Measurements from ENCODE around the gene CYSRT1.

The CYSRT1 gene

GRCh38 chr9:137191245-137191644 is 33.7 kb upstream of the CYSRT1 start:
- no peak for DNase-seq

DNA sequence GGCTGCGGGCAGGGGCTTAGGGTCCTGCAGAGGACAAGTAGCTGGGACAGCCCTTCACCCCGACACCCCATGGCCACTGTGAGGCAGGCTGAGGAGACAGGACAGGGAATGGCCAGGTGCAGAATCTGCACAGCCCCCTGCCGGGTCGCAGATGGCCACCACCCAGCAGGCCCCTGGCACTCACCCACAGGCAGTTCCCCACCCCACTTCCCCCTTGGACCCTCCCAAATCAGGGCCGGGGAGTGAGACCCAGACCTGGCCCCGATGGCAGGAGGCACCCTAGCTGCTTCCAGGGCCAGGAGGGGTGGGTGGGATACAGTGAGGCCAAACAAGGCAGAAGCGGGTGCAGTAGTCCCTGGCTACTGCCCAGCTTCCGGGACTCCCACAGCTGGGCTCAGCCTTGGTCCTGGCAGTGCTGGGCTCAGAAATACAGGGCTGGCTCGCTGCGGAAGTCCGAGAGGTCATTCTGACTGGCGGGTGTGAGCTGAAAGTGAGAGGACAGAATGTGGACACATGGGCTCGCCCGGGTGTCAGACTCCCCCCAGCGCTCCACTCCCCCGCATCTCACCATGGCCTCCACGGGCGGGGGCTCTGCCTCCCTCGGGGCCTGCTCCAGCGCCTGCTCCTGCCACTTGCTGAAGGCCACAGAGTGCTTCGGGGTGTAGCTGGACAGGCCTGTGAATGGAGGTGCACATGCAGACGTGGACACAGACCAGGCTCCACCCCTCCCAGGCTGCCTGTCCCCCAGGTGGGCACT is 33.1 kb upstream of the CYSRT1 start:
- no peak for DNase-seq

DNA sequence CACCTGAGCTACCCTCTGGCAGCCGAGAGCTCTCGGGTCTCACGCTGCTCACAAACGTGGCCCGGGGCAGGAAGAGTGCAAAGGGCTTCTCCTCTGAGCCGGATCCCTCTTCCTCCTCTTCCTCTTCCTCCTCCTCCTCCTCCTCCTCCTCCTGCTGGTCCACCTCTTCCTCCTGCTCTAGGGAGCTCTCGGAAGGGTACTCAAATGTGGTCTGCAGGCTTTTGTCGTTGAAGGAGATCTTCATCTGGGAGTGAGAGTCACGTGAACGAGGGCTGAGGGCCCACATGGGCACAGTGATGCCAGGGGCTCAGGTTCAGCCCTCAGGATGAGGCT is 32.6 kb upstream of the CYSRT1 start:
- DNase-seq, result no peak

DNA sequence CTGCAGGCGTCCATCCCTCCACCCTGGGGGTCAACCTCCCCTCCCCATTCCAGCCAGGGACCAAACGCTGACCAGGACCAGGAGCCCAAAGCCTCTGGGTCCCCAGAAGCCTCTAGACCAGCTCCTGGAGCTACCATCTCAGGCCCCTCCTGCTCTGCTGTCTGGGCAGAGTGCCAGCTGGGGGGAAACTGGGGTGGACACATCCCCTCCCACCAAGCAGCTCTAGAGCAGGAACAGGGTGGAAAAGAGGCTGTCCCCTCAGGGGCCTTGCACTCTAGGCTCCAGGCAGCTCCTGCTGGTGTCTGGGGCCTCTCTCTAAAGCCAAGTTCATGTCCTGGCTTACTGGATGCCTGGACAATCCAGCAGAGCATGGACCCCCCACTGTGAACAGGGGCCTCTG is 32.1 kb upstream of the CYSRT1 start:
- DNase-seq, result no peak

DNA sequence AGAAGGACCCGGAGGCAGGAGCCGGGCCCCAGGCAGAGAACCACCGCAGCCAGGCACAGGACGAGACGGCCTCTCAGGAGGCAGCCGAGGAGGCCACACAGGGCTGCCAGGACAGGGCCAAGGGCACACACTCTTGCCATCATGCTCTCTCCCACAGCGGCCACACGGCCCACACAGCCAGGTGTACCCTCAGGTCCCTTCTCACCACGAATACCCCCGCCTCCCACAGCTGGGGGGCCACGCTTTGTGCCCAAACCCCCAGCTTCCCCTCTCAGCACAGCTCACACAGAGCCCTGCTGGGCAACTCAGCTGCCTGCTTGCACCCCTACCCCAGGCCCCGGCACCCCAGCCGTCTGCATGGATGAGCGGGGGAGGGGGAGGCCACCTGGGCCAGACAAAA is 31.2 kb upstream of the CYSRT1 start:
- no peak for DNase-seq

DNA sequence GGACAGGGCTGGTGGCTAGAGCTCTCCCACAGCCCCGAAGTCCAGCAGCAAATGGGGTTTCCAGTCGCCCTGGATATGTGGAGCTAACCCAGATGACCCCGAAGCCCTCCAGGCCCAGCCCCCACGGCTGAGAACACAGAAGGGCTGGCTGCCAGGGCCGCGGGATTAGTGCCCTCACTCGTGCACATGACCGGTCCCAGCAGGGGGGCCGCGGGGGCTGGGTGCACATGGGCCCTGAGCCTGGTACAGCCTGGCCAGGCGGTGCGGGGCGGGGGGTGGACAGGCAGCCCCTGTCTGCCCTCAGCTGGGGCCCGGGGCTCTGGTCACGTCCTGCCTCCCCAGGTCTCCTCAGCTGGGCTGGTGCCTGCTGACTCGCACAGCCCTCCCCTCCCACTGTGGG is 30.6 kb upstream of the CYSRT1 start:
- no peak for DNase-seq

DNA sequence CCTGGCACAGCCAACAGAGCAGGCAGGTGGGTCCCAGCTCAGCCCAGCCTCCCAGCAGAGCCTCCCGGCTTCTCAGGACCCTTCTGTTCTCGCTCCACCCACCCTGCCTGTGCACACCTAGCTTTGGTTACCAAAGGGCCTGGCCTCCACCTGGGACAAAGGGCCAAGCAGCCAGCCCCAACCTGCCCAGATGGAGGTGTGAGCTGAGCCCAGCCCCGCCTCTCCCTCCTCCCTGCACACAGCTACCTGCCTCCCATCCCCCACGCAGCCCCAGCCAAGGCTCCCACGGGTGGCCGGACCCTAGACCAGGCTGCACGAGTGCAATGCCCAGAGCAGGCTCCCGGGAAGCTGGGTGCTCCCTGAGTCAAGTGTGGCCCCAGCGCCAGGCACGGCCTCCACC is 30.1 kb upstream of the CYSRT1 start:
- DNase-seq, result no peak

GRCh38 chr9:137195525-137196220 is 29.3 kb upstream of the CYSRT1 start:
- peak; percentile 50 for DNase-seq

DNA sequence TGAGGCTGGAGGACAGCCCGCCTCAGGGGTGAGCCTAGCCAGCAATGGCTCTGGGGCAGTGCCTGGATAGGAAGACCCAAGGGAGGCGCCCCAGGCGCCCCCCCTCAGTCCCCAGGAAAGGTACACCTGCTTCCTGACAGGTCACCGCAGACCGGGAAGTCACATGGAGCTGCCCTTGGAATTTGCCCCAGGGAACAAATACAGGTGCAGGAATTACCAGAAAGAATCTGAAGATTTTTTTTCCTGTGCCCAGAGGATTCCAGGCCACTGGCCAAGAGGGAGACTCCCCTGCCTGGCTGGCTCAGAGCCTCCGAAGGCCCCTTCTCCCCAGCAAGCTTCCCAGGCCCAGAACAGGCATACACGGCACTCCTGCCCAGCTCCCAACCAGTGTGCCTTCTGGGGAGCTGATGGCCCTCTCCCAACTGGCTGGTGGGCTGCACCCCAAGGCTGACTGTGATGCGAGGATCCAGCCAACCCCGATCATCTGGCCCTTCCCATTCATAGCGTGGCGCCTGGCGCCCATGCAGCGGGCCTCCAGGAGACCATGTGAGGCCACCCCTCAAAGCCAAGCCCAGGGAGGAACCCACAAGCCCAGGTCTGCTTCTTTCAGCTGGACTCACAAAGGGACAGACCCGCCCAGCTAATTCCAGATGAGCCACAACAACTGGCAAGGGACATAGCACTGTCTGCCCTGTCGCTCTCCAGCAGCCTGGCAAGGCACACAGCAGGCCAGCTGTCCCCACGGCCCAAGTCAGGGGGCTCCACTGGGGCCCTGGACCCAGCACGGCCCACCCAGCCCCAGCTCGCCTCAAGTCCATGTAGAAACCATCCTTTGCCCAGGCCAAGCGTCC is 26.7 kb upstream of the CYSRT1 start:
- no peak for DNase-seq

DNA sequence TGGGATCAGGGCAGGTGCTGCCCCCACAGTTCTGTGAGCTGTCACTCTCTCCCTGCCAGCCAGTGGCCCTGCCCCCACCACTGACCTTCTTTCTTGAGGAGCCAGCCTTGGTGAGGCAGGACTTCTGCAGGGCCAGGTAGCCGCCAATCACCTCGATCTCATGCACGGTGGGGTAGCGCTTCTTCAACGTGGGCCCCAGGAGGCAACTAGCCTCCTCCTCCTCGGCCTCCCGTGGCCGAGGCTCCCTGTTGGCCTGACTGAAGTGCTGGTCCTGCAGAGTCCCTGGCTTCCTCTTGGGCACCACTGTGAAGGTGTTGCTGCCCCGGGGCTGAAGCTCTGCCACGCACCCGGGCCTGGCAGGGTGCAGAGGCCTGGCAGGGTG is 26.1 kb upstream of the CYSRT1 start:
- DNase-seq, result no peak

- DNase-seq, result no peak
Measured at GRCh38 chr9:137199411-137200121, 25.4 kb upstream of the CYSRT1 start.

DNA sequence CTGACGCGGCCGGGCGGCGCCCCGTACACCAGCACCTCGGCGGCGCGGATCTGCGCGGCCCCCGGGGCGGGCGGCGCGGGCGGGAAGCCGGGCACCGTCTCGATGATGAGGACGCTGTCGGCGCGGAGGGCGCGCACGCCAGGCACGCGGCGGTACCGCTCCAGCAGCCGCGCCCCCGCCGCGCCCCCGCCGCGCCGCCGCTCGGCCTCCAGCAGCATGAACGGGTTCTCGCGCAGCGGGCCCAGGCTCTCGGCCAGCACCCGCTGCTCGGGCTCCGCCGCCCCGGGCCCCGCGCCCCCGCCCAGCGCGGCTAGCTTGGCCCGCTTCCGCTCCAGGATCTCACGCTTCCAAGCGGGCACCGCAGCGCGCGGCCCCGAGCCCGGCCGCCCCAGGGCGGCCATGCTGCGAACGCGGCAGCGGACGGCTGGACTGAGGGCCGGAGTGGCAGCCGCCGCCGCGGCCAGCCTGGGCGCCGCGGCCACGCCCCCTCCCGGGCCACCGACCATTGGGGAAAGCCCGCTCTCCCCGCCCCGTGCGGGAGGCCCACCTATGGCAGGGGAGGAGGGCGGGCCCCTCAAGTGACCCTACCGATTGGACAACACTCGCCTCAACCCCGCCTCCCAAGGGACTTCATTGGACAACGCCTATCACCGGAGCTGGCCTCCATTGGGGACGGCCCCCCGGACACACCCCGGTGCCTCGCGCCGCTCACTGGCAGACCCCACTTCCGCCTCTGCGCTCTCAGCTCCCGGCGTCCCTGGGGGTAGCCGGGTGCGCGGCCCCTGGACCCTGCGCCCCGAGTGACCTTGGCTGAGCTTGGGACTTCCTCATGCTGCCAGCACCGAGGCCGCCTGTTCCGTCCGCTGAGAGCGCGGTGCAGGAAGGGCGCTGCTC is 24.4 kb upstream of the CYSRT1 start, which contains the start of gene TPRN:
Gene TPRN, minus strand, starts transcription at position 431 of the 894 bp plus-strand sequence. Its CDS starts 30 bp downstream, at position 401.
- DNase-seq, result peak; percentile 99

DNA sequence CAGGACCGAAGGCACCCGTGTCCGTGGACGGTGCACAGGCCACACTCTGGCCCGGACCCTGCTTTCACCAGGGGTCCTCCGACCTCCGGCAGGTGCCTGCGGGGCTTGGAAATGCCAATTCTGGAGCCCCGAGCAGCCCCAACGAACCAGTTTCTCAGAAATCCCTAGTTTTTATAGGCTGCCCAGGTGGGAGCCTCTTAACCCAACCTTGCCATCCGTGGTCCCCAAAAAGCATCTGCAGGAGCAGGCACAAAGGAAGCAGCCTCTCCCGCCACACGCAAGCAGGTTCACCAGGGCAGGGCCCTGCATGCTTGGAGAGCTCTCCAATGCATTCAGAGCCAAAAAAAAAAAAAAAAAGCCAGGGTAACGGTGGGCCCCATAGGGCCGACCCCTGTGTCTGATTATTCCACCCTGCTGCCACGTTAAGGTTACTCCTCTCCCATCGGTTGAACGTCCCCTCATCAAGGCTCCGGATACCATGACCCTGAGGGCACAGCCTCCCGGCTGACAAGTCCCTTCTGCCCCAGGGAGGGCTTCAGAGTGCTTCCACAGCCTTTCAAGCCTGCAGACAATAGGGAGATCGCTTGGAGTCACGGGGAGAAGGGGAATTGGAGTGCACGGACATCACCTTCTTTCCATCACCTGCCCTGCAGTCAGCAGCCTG is 23.6 kb upstream of the CYSRT1 start:
- no peak for DNase-seq

DNA sequence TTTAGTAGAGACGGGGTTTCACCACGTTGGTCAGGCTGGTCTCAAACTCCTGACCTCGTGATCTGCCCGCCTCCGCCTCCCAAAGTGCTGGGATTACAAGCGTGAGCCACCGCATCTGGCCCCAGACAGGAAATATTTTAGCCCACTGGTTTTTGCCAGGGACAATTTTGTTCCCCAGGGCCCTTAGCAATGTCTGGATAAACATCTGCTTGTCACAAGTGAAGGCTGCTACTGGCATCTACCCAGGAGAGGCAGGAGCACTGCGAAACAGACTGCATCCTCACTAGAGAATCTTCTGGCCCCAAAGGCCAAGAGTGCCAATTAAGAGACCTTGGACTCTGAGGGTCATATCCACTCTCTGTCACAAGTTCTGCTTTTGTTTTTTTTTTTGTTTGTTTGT is 22.0 kb upstream of the CYSRT1 start:
- DNase-seq, result no peak

DNA sequence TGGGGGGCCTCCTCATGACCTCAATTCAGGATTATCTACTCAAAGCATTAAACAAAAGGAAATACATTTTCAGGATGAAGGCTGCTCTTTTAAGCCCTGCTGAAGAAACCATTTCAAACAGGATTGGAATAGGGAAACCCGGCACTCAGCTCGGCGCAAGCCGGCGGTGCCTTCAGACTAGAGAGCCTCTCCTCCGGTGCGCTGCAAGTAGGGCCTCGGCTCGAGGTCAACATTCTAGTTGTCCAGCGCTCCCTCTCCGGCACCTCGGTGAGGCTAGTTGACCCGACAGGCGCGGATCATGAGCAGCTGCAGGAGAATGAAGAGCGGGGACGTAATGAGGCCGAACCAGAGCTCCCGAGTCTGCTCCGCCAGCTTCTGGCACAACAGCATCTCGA is 20.2 kb upstream of the CYSRT1 start:
- DNase-seq, result no peak

DNA sequence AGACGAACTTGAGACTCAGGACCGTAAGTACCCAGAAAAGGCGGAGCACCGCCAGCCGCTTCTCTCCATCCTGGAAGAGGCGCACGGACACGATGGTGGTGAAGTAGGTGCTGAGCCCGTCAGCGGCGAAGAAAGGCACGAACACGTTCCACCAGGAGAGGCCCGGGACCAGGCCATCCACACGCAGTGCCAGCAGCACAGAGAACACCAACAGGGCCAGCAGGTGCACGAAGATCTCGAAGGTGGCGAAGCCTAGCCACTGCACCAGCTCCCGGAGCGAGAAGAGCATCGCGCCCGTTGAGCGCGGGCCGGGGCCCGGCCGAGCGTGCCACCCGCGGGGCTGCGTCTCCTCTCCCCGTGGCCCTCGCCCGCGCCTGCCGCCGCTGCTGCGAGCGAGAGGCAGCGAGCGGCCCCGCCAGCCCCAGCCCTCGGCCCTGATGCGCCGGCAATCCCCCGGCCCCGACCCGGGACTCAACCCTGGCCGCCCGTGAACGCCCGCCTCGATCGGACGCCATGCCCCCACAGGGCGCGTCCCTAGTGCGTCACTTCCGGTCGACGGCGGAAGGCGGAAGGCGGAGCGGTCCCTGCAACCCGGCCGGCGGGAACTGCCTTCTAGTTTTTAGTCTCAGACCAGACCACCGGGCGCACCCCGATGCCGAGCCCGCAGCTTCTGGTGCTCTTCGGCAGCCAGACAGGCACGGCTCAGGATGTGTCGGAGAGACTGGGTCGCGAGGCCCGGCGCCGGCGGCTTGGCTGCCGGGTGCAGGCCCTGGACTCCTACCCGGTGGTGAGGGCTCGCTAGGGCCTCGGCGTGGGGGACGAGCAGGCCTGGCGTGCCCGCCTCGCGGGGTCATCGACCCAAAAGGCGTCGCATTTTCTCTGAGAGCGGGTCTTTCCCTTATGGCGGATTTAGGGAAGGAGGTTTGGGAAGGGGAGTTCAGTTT is 19.6 kb upstream of the CYSRT1 start, which contains the start of the genes NDOR1 and TMEM203:
Gene NDOR1, plus strand, starts transcription at position 575 of the 944 bp plus-strand sequence. Its CDS starts 78 bp downstream, at position 653.
Gene TMEM203, minus strand, starts transcription at position 523 of the 944 bp plus-strand sequence. Its CDS starts 234 bp downstream, at position 289.
- DNase-seq, result peak; percentile 45

- no peak for DNase-seq
Measured at GRCh38 chr9:137206602-137207001, 18.4 kb upstream of the CYSRT1 start.

GRCh38 chr9:137211532-137211931 is 13.4 kb upstream of the CYSRT1 start:
- DNase-seq, result no peak

DNA sequence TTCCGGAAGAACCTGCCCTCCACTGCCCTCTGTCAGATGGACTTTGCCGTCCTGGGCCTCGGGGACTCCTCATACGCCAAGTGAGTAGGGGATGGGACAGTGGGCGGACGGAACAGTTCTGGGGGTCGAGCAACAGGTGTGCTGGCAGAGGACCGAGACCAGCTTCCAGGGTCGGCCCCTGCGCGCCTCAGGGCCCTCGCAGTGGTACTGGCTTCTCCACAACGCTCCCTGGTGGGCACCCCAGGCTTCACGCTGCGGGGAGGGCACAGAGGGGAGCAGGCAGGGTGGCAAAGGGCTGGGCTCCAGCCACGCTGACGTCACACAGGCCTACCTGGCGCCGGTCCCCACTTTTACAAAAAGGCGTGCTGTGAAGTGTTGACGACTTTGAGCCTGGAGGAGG is 12.5 kb upstream of the CYSRT1 start:
- DNase-seq, result no peak

All from NCI-H1092 treated with DMSO at 0.1 percent for 48 hours (cell line).